GM21576 (cell line): ENCODE results near the gene FGB.

Experiments
- ATAC-seq: cut with Tn5 transposase; IDR thresholded peaks from one replicate; pipeline ENCODE4 v1.9.1; 2021; ENCODE audit warnings: mild to moderate bottlenecking, moderate library complexity; ENCODE audit not compliant: unreplicated experiment

FGB gene

GRCh38 chr4:154565704-154566103, 2.9 kb downstream of the FGB start:
- ATAC-seq = no peak

DNA sequence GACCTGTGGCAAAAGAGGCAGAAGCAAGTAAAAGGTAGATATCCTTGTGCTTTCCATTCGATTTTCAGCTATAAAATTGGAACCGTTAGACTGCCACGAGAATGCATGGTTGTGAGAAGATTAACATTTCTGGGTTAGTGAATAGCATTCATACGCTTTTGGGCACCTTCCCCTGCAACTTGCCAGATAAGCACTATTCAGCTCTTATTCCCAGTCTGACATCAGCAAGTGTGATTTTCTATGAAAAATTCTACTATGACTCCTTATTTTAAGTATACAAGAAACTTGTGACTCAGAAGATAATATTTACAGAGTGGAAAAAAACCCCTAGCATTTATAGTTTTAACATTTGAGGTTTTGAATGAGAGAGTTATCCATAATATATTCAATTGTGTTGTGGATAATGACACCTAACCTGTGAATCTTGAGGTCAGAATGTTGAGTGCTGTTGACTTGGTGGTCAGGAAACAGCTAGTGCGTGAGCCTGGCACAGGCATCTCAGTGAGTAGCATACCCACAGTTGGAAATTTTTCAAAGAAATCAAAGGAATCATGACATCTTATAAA, 3.9 kb downstream of the FGB start:
- no peak for ATAC-seq

- ATAC-seq = no peak
Observed at GRCh38 chr4:154569028-154569427, 6.2 kb downstream of the FGB start.

DNA sequence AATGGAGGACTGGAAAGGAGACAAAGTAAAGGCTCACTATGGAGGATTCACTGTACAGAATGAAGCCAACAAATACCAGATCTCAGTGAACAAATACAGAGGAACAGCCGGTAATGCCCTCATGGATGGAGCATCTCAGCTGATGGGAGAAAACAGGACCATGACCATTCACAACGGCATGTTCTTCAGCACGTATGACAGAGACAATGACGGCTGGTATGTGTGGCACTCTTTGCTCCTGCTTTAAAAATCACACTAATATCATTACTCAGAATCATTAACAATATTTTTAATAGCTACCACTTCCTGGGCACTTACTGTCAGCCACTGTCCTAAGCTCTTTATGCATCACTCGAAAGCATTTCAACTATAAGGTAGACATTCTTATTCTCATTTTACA, 6.8 kb downstream of the FGB start:
- no peak for ATAC-seq

- no peak for ATAC-seq
Observed at GRCh38 chr4:154573190-154573870, 10.5 kb downstream of the FGB start.

DNA sequence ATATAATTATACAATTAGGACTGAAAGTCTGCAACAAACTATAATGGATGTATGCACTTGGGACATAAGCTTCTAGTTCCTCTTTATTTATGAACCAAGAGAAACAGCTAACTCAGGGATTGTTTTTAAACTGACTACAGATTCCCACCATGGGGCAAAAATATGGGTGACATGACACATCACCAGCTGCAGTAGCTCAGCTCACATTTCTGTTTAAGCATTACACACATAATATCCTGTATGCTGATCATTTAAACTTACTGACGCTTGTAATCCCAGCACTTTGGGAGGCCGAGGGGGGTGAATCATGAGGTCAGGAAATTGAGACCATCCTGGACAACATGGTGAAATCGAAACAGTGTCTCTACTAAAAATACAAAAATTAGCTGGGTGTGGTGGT, 11.5 kb downstream of the FGB start:
- no peak for ATAC-seq

DNA sequence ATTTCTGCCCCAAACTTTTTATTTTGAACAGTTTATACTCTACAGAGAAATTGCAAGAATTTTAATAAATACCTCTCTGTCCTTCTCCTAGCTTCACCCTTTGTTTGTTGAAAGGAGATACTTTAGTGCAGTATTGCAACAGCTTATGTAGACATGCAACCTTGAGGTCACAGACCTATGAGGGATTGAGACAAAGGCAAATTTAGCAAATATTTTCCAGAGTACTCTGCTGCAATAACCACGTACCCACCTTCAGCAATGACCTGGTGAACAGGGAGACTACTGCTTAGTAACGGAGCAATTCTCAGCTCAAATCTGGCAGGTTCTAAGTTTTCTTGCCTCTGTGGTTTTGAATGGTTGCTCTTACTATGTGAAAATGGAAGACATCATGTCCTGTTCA, 14.5 kb downstream of the FGB start:
- no peak for ATAC-seq

DNA sequence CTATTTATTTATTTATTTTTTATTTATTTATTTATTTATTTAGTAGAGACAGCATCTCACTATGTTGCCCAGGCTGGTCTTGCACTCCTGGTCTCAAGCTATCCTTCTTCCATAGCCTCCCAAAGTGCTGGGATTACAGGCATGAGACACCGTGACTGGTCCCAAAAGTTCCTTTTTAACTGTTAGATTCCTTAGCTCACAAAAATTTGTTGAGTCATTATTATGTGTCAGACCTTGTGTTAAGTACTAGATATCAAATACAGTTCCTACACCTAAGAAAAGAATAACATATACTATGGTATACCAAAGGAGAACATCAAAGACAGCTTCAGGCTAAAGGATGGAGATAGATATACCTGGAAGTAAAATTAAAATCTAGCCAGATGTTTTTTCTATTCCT, 16.1 kb downstream of the FGB start:
- no peak for ATAC-seq

- ATAC-seq = no peak
Observed at GRCh38 chr4:154579927-154580326, 17.1 kb downstream of the FGB start.

DNA sequence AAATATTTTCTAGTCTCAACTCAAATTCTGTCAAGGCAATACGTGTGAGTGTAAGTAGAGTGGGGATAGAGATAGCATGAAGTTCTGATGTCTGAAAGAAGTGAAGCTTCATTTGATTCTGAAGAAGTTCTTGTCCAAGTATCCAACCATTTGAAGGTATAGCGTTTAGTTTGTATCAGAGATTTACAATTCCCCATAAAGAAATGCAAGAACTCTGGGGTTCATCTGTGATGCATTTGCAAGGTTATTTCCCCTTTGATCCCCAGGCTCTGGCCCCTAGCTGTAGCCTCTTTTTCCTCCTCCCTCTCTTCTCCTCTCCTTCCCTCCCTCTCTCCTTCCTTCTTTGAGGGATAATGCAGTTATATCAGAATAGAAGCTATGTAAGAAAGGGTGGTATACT, 19.9 kb downstream of the FGB start:
- no peak for ATAC-seq

DNA sequence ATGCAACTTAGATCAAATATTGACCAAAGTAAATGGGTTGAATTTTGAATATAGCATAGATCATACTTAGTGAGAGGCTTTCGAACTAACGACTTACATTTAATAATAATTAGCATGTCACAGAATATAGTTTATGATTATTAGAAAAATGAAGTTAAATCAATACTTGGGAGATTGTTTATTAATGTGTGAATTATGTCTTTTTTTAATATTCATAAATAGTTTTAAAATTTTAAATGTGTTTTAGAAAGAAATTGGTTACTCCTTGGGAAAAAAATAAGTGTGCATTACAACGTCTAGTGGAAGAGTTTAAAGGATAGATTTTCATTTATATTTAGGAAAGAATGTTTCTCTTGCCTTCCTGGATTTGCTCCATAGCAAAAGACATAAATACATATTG, 20.4 kb downstream of the FGB start:
- ATAC-seq = no peak

DNA sequence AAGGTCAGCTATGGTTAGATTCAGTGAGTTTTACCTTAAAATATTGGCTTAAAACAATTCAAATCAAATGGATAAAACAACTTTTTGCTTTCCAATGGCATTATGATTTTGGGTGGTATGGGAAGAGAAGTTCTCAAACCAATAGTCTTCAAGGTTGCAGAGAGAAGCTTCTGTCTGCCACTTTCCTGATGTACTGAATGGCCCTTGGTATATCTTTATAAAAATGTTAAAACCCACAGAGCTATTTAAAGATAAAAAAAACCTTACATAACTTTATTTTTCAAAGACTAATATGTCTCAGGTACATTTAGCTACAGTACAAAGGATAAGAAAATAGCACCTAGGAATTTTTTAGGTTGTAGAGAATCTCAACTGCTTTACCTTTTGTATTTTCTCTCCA, 20.9 kb downstream of the FGB start:
- no peak for ATAC-seq

DNA sequence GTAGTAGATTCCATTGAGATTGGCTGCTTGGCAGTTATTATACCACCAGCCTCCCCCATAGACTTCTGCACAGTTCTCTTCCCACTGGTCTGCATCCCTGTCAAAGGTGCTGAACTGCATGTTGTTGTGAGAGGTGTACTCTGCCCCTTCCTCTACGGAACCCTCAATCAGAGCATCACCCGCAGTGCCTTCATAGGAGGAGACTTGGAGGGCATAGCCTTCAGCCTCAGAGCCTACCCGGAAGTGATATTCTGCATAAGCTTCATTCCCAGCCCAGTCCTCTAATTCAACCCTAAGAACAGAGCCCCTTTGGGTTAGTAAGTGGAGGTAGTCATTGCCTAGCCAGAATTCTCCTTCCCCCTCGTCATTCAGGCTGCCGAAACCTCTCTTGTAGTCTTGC, 21.4 kb downstream of the FGB start:
- no peak for ATAC-seq

DNA sequence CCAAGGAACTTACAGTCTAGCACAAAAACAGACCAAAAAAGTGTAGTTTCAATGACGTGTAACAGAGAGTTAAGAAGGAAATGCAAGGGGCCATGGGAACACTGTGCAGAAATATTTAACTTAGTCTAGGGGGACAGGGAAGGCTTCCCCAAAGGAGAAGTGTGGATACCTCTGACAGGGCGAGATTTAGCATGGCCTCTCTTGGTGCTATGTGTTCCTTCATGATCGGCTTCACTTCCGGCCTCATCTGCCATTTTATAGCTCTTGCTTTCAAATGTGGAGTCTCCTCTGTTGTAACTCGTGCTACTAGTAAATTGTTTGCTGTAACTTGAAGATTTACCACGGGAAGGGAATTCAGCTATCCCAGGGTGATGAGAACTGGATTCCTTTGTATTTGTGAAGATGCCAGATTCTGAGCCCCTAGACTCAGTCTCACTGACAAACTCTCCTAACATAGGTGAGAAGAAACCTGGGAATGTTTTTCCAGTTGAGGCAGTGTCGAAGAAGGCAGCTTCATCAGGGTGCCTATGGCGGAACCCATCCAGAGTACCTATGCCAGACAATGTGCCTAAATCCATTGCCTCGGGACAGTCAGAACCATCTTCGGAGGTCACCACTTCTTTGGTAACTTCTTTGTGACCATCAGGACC, 22.7 kb downstream of the FGB start:
- no peak for ATAC-seq

- no peak for ATAC-seq
Observed at GRCh38 chr4:154586296-154587033, 23.7 kb downstream of the FGB start.

DNA sequence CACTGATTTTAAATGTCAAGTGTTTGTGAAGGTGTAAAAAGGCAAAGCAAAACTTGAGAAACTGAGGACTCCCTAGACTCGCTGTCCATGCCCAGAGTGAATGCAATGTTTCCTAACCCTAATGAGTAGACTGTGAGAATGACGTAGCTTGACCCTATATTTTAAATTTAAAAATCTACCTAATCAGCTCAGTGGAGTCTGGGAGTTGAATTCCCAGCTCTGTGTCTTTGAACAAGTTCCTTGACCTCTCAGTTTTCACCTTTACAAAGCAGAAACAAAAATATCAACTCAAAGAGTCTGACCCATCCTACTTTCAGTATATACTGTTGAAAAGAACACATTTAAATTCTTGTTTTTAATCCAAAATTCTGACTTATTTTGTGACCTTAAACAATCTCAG, 25.4 kb downstream of the FGB start:
- ATAC-seq = no peak

DNA sequence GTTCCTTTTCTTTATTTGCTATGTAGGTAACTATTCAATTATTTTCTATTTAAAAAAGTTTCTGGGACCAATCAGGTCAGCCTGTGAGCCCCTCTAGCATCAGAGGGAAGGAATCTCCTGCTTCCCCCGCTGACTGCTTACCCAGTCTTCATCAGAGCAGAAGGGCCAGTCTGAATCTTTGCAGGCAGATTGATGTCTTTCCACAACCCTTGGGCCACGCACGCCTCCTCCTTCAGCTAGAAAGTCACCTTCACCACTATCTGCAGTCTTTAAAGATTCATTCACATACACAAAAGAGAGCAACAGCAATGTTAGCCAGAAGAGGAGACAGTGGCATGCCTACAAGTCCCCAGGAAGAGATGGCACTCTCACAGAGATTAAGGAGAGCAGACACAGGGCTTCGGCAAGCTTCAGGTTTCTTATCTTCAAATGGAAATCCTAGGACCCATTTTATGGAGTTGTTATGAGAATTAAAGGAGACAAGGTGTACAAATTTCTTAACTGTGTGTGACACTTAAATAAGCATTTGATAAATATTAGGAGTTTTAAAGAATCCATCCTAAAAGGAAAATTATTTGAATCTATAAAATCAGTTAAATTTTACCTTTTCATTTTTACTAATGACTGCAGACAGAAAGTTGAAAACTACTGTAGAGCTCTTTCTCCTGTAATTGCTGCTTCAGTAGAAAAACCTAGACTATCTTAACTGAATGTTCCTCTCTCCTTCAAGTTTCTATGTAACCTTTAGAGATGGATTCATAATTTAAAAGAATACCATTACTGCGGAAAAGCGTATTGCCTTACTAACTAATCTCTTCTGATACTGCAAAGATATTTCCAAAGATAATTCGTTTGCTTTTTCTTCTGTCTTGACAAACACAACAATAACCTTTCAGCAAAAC, 26.7 kb downstream of the FGB start:
- ATAC-seq = no peak

GRCh38 chr4:154590329-154591006, 27.7 kb downstream of the FGB start, which contains the start of gene FGA:
TSS of gene FGA (minus strand) at chr4:154590742. CDS start at chr4:154590687, 55 bp downstream.
- ATAC-seq = no peak

- ATAC-seq = no peak
Observed at GRCh38 chr4:154591890-154592289, 29.1 kb downstream of the FGB start.

GRCh38 chr4:154593868-154594267, 31.1 kb downstream of the FGB start:
- no peak for ATAC-seq
